ENCODE results near the gene MTHFD1L. TPM values are rescaled to one million over a fixed set of nuclear protein-coding genes. Genes with fewer than 3 reads are reported as not detected.
A peak's percentile ranks its signal among the peaks of the same experiment; 100 is the strongest.

MTHFD1L gene
- total and polyA plus RNA-seq, 9 of the 15 experiments (the other 6 are each of a cell fraction or from before 2014, with no cell fraction given), result 20.9 to 128 (median 61.0) TPM

DNA sequence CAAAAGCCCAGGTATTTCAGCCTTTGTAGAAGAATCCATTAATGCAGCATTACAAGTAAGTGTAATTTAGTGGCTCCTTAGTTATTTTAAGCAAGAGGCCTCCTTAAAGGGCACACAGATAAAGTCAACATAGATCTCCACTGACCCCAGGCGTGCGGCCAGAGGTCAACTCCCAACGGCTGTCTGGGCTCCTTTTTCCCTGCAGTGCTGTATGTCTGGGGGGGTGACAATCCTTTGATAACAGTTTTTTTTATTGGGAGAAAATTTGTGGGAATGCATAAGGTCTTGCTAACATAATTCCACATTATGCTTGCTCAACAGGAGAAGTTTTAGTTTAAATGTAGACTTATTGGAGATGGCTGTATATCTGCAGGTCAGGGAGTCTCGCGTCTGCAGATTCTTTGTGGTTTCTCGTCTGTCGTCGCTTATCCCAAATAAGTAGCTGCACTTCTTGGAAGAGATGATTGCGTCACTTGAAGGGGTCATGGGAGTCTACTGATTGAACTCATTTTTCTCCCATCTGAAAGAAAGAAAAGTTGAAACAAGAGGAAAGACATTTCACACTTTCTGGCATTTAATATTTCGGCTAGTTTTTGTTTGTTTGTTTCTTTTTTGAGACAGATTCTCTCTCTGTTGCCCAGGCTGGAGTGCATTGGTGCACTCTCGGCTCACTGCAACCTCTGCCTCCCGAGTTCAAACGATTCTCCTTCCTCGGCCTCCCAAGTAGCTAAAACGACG is 222.5 kb downstream of the MTHFD1L start (continued):
- TF ChIP-seq, protein P1, sequence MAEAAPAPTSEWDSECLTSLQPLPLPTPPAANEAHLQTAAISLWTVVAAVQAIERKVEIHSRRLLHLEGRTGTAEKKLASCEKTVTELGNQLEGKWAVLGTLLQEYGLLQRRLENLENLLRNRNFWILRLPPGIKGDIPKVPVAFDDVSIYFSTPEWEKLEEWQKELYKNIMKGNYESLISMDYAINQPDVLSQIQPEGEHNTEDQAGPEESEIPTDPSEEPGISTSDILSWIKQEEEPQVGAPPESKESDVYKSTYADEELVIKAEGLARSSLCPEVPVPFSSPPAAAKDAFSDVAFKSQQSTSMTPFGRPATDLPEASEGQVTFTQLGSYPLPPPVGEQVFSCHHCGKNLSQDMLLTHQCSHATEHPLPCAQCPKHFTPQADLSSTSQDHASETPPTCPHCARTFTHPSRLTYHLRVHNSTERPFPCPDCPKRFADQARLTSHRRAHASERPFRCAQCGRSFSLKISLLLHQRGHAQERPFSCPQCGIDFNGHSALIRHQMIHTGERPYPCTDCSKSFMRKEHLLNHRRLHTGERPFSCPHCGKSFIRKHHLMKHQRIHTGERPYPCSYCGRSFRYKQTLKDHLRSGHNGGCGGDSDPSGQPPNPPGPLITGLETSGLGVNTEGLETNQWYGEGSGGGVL (CRISPR knock-in tag; IDR thresholded peaks at IDR 0.05), result no peak
- TF ChIP-seq SRSF9 (IDR thresholded peaks at IDR 0.05; ENCODE audit: borderline replicate concordance, low read depth, low read length) (no peak), MIER1 (IDR thresholded peaks at IDR 0.05; ENCODE audit: low read depth) (no peak), ZFX (CRISPR knock-in tag; IDR thresholded peaks at IDR 0.05) (no peak), ZNF354B (CRISPR knock-in tag; IDR thresholded peaks at IDR 0.05) (no peak), NCOA6 (IDR thresholded peaks at IDR 0.05) (no peak), HDAC2 (IDR thresholded peaks at IDR 0.05) (peak; percentile 95), PHTF2 (CRISPR knock-in tag; IDR thresholded peaks at IDR 0.05) (no peak), CREB1 (IDR thresholded peaks at IDR 0.05) (no peak), CREB1 (CRISPR knock-in tag; IDR thresholded peaks at IDR 0.05) (no peak), RNF2 (IDR thresholded peaks at IDR 0.05) (peak; percentile 45; the same call in 1 of the 2 replicates), ZNF764 (CRISPR knock-in tag; IDR thresholded peaks at IDR 0.05; ENCODE audit: low read depth) (no peak), RAD21 (CRISPR knock-in tag; conservative IDR thresholded peaks at IDR 0.05 in 1 of 2, IDR thresholded peaks at IDR 0.05 in 1 of 2) (peak; percentile 46 to 63), MCM7 (IDR thresholded peaks at IDR 0.05) (no peak)
- TF ChIP-seq, protein P2, sequence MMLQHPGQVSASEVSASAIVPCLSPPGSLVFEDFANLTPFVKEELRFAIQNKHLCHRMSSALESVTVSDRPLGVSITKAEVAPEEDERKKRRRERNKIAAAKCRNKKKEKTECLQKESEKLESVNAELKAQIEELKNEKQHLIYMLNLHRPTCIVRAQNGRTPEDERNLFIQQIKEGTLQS (IDR thresholded peaks at IDR 0.05), result peak; percentile 98
- TF ChIP-seq, protein P2 (CRISPR knock-in tag; conservative IDR thresholded peaks at IDR 0.05), result peak; percentile 54; the same call in 1 of the 2 replicates
- TF ChIP-seq, protein P3, sequence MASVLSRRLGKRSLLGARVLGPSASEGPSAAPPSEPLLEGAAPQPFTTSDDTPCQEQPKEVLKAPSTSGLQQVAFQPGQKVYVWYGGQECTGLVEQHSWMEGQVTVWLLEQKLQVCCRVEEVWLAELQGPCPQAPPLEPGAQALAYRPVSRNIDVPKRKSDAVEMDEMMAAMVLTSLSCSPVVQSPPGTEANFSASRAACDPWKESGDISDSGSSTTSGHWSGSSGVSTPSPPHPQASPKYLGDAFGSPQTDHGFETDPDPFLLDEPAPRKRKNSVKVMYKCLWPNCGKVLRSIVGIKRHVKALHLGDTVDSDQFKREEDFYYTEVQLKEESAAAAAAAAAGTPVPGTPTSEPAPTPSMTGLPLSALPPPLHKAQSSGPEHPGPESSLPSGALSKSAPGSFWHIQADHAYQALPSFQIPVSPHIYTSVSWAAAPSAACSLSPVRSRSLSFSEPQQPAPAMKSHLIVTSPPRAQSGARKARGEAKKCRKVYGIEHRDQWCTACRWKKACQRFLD (CRISPR knock-in tag; IDR thresholded peaks at IDR 0.05), result no peak
- TF ChIP-seq, protein P4, sequence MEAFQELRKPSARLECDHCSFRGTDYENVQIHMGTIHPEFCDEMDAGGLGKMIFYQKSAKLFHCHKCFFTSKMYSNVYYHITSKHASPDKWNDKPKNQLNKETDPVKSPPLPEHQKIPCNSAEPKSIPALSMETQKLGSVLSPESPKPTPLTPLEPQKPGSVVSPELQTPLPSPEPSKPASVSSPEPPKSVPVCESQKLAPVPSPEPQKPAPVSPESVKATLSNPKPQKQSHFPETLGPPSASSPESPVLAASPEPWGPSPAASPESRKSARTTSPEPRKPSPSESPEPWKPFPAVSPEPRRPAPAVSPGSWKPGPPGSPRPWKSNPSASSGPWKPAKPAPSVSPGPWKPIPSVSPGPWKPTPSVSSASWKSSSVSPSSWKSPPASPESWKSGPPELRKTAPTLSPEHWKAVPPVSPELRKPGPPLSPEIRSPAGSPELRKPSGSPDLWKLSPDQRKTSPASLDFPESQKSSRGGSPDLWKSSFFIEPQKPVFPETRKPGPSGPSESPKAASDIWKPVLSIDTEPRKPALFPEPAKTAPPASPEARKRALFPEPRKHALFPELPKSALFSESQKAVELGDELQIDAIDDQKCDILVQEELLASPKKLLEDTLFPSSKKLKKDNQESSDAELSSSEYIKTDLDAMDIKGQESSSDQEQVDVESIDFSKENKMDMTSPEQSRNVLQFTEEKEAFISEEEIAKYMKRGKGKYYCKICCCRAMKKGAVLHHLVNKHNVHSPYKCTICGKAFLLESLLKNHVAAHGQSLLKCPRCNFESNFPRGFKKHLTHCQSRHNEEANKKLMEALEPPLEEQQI (IDR thresholded peaks at IDR 0.05), result no peak; the same call in 1 of the 2 replicates
- TF ChIP-seq, protein P5, sequence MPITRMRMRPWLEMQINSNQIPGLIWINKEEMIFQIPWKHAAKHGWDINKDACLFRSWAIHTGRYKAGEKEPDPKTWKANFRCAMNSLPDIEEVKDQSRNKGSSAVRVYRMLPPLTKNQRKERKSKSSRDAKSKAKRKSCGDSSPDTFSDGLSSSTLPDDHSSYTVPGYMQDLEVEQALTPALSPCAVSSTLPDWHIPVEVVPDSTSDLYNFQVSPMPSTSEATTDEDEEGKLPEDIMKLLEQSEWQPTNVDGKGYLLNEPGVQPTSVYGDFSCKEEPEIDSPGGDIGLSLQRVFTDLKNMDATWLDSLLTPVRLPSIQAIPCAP (CRISPR knock-in tag; IDR thresholded peaks at IDR 0.05; ENCODE audit: borderline replicate concordance), result no peak
- TF ChIP-seq, protein P6, sequence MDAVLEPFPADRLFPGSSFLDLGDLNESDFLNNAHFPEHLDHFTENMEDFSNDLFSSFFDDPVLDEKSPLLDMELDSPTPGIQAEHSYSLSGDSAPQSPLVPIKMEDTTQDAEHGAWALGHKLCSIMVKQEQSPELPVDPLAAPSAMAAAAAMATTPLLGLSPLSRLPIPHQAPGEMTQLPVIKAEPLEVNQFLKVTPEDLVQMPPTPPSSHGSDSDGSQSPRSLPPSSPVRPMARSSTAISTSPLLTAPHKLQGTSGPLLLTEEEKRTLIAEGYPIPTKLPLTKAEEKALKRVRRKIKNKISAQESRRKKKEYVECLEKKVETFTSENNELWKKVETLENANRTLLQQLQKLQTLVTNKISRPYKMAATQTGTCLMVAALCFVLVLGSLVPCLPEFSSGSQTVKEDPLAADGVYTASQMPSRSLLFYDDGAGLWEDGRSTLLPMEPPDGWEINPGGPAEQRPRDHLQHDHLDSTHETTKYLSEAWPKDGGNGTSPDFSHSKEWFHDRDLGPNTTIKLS (IDR thresholded peaks at IDR 0.05; ENCODE audit: borderline replicate concordance, low read depth), result no peak

Measured in K562 (cell line).